Nephron progenitor cell (in vitro differentiated cells): ENCODE data around the gene LARGE1.

Experiments used
- DNase-seq: peaks from one replicate; pipeline ENCODE4 v3.0.0; 2021
- H3K27ac Mint-ChIP-seq: 2 replicates; pipeline ENCODE4 v1.8.0; 2021; ENCODE audit warnings: mild to moderate bottlenecking, moderate library complexity, mixed read lengths
- H3K27me3 Mint-ChIP-seq: 2 replicates; pipeline ENCODE4 v1.8.0; 2021; ENCODE audit warnings: mild to moderate bottlenecking, low read depth, mixed read lengths; ENCODE audit not compliant: poor library complexity
- H3K36me3 Mint-ChIP-seq: 2 replicates; pipeline ENCODE4 v1.8.0; 2021; ENCODE audit warnings: low read depth, mixed read lengths
- H3K4me1 Mint-ChIP-seq: 2 replicates; pipeline ENCODE4 v1.8.0; 2021; ENCODE audit warnings: mixed read lengths
- H3K4me3 Mint-ChIP-seq: 2 replicates; pipeline ENCODE4 v1.8.0; 2021; ENCODE audit warnings: mild to moderate bottlenecking, moderate library complexity, mixed read lengths
- H3K9me3 Mint-ChIP-seq: 2 replicates; pipeline ENCODE4 v1.8.0; 2021; ENCODE audit warnings: mild to moderate bottlenecking, moderate library complexity, mixed read lengths
- CTCF ChIP-seq: fragments of 200-600 bp; sonication (generic); IDR thresholded peaks from 2 replicates; pipeline ENCODE4 v1.5.0; 2021; ENCODE audit warnings: antibody characterized with exemption

LARGE1 gene

GRCh38 chr22:33913188-33913587 lies 7.1 kb downstream of the LARGE1 start:
- Mint-ChIP-seq H3K9me3 (peaks cover 10% of the 10 kb centered on the region), H3K4me1 (peaks cover 62% of the 10 kb centered on the region)
- no peak for DNase-seq

GRCh38 chr22:33909911-33910310 lies 10.4 kb downstream of the LARGE1 start:
- no peak for TF ChIP-seq CTCF
- peaks cover 4% of the 10 kb centered on the region for H3K27me3 Mint-ChIP-seq
- peaks cover 39% of the 10 kb centered on the region for H3K36me3 Mint-ChIP-seq
- H3K27ac Mint-ChIP-seq: peak overlapping the region; percentile 89
- H3K9me3 Mint-ChIP-seq: peaks cover 14% of the 10 kb centered on the region
- H3K4me3 Mint-ChIP-seq: no peak overlapping the region
- DNase-seq: no peak
- H3K4me1 Mint-ChIP-seq: peaks cover 37% of the 10 kb centered on the region

More at GRCh38 chr22:33913188-33913587, 7.1 kb downstream of the LARGE1 start:
- peaks cover 33% of the 10 kb centered on the region for H3K36me3 Mint-ChIP-seq
- TF ChIP-seq CTCF: no peak
- no peak overlapping the region for H3K27ac Mint-ChIP-seq
- peaks cover 4% of the 10 kb centered on the region for H3K27me3 Mint-ChIP-seq
- no peak overlapping the region for H3K4me3 Mint-ChIP-seq

- Mint-ChIP-seq H3K27ac (no peak overlapping the region), H3K36me3 (peaks cover 41% of the 10 kb centered on the region), H3K27me3 (peaks cover 4% of the 10 kb centered on the region), H3K9me3 (peaks cover 14% of the 10 kb centered on the region), H3K4me3 (no peak overlapping the region), H3K4me1 (peaks cover 31% of the 10 kb centered on the region)
- DNase-seq: no peak
- TF ChIP-seq CTCF: no peak
These were observed 11.2 kb downstream of the LARGE1 start for GRCh38 chr22:33909075-33909458.

- H3K36me3 Mint-ChIP-seq: peaks cover 38% of the 10 kb centered on the region
- H3K4me1 Mint-ChIP-seq: peaks cover 27% of the 10 kb centered on the region
- peaks cover 14% of the 10 kb centered on the region for H3K9me3 Mint-ChIP-seq
- no peak overlapping the region for H3K4me3 Mint-ChIP-seq
- H3K27me3 Mint-ChIP-seq: peaks cover 4% of the 10 kb centered on the region
- DNase-seq: no peak
- no peak for TF ChIP-seq CTCF
- peak overlapping the region; percentile 52 for H3K27ac Mint-ChIP-seq
These were observed 11.9 kb downstream of the LARGE1 start for GRCh38 chr22:33908171-33909074.

- TF ChIP-seq CTCF: no peak
These were observed 13.3 kb downstream of the LARGE1 start for GRCh38 chr22:33906954-33907353.

GRCh38 chr22:33906475-33906874 lies 13.8 kb downstream of the LARGE1 start:
- peaks cover 4% of the 10 kb centered on the region for H3K27me3 Mint-ChIP-seq

More at GRCh38 chr22:33906954-33907353, 13.3 kb downstream of the LARGE1 start:
- peaks cover 34% of the 10 kb centered on the region for H3K36me3 Mint-ChIP-seq
- H3K27ac Mint-ChIP-seq: no peak overlapping the region
- peaks cover 14% of the 10 kb centered on the region for H3K9me3 Mint-ChIP-seq
- peaks cover 4% of the 10 kb centered on the region for H3K27me3 Mint-ChIP-seq
- H3K4me3 Mint-ChIP-seq: no peak overlapping the region
- peaks cover 33% of the 10 kb centered on the region for H3K4me1 Mint-ChIP-seq
- no peak for DNase-seq

More at GRCh38 chr22:33906475-33906874, 13.8 kb downstream of the LARGE1 start:
- no peak for DNase-seq
- Mint-ChIP-seq H3K4me1 (peaks cover 33% of the 10 kb centered on the region), H3K36me3 (peaks cover 29% of the 10 kb centered on the region), H3K4me3 (no peak overlapping the region), H3K9me3 (peaks cover 14% of the 10 kb centered on the region), H3K27ac (no peak overlapping the region)
- no peak for TF ChIP-seq CTCF
